Measurements from ENCODE around the gene GADL1. TPM values are rescaled to one million over a fixed set of nuclear protein-coding genes. Genes with fewer than 3 reads are reported as not detected.

GADL1 gene
- total RNA-seq, 1 experiment from 2014 or later = 0.09 TPM

DNA sequence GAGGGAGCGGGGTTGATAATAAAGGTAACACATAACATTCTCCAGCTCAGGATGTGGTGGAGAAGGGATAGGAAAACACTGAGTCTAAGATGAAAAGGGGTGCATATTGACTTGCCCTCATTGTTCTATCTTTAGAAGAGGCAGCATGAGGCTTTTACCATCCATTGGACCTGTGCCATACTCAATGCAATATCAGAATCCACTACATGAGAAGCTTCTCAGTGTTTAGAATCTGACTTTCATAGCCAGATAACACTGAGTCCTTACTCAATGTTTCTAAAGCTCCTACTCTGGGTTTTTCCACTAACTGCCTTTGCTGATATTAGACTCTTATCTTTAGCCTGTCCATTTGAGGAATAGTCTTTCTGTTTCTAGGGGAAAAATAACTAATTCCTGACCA is 24.3 kb upstream of the GADL1 start:
- Histone ChIP-seq H3K4me1 (ENCODE audit: insufficient read depth, low read length) (no peaks in the 10 kb centered on the region), H2BK5ac (ENCODE audit: insufficient read length, low read length) (no peak overlapping the region), H3T11ph (ENCODE audit: low read length) (no peak overlapping the region), H4K8ac (replicated peaks; ENCODE audit: insufficient read length, low read depth, low read length) (no peak overlapping the region), H3K4ac (ENCODE audit: low read depth, low read length) (no peak overlapping the region), H3K27ac (ENCODE audit: insufficient read length, low read depth, low read length) (no peak overlapping the region), H2AFZ (ENCODE audit: low read length) (no peak overlapping the region), H3K27me3 (ENCODE audit: insufficient read depth, low read length) (no peaks in the 10 kb centered on the region), H3K56ac (ENCODE audit: insufficient read length, low read depth, low read length) (no peak overlapping the region), H3K4me2 (ENCODE audit: insufficient read depth, insufficient read length, low read length) (no peak overlapping the region), H4K20me1 (ENCODE audit: control insufficient read depth, insufficient read depth, insufficient read length) (no peaks in the 10 kb centered on the region), H3K9me3 (ENCODE audit: control insufficient read depth, low read depth, low read length) (no peaks in the 10 kb centered on the region), H3K14ac (ENCODE audit: insufficient read depth, low read length) (no peak overlapping the region), H3K79me2 (ENCODE audit: insufficient read depth, low read length) (no peaks in the 10 kb centered on the region), H3K23me2 (ENCODE audit: insufficient read length, low read depth, low read length, poor library complexity, severe bottlenecking) (no peaks in the 10 kb centered on the region), H3K79me1 (ENCODE audit: insufficient read depth, low read depth, low read length, poor library complexity, severe bottlenecking) (no peaks in the 10 kb centered on the region), H4K5ac (ENCODE audit: insufficient read length, low read depth, low read length) (no peak overlapping the region), H3K18ac (ENCODE audit: insufficient read length, low read depth, low read length) (no peak overlapping the region), H3K9ac (ENCODE audit: extremely low read depth, insufficient read length, low read length) (no peak overlapping the region), H2BK15ac (ENCODE audit: low read depth, low read length) (no peak overlapping the region), H2BK120ac (ENCODE audit: low read depth, low read length, poor library complexity, severe bottlenecking) (no peak overlapping the region), H2BK20ac (ENCODE audit: low read depth, low read length, poor library complexity, severe bottlenecking) (no peak overlapping the region), H3K23ac (ENCODE audit: insufficient read length, low read depth, low read length) (no peak overlapping the region), H4K91ac (ENCODE audit: insufficient read length, low read depth, low read length) (no peak overlapping the region), H2BK12ac (ENCODE audit: insufficient read length, low read depth, low read length) (no peak overlapping the region), H2AK5ac (ENCODE audit: insufficient read length, low read length) (no peak overlapping the region)
- H3K4me3 Mint-ChIP-seq = no peak overlapping the region
- WGBS (ENCODE audit: extremely low coverage, insufficient read length, low lambda C conversion rate) = no CpG with 5 or more reads among the region's 1 CpG
- no peak for TF ChIP-seq CTCF (conservative IDR thresholded peaks at IDR 0.05)
- H3K27ac Mint-ChIP-seq = no peak overlapping the region
- no peak for DNase-seq
- H3K9me3 Mint-ChIP-seq = peaks cover 3% of the 10 kb centered on the region in 2 experiments; a peak in 3 of 5 replicates
- 0 out of 2 replicates have a peak, but pooled peaks cover 1% of the 10 kb centered on the region for H3K27me3 Mint-ChIP-seq (ENCODE audit: low read depth)
- no peaks in the 10 kb centered on the region for H3K4me1 Mint-ChIP-seq
- peaks cover 0 to 3% (median 3%) of the 10 kb centered on the region in 3 experiments; a peak in 5 of 7 replicates for H3K36me3 Mint-ChIP-seq (ENCODE audit: insufficient read depth in 1 of 3, low read depth in 3 of 3)

Data from H9 (cell line).